ENCODE results near the gene C1QTNF1.
A peak's percentile ranks its signal among the peaks of the same experiment; 100 is the strongest.

Gene C1QTNF1

GRCh38 chr17:79043931-79044320 is 20.0 kb downstream of the C1QTNF1 start:
- H3K9me3 ChIP-seq (ENCODE audit: control insufficient read depth, low read length): no peaks in the 10 kb centered on the region
- H3K4me2 ChIP-seq (ENCODE audit: low read length): no peak overlapping the region
- no peak for TF ChIP-seq CTCF (IDR thresholded peaks at IDR 0.05)
- H3K4me3 ChIP-seq (ENCODE audit: low read depth, low read length): no peak overlapping the region
- H3K9ac ChIP-seq: no peak overlapping the region
- H3K27ac ChIP-seq: no peak overlapping the region
- H3K79me2 ChIP-seq: no peaks in the 10 kb centered on the region
- H3K27me3 ChIP-seq (ENCODE audit: control insufficient read depth, insufficient read depth, low read length): no peaks in the 10 kb centered on the region
- H2AFZ ChIP-seq: no peak overlapping the region
- no peaks in the 10 kb centered on the region for H3K4me1 ChIP-seq
- H3K36me3 ChIP-seq (ENCODE audit: control insufficient read depth, insufficient read depth, low read length): no peaks in the 10 kb centered on the region

- Histone ChIP-seq H3K9ac (no peak overlapping the region), H3K27me3 (ENCODE audit: control insufficient read depth, insufficient read depth, low read length) (no peaks in the 10 kb centered on the region), H3K4me3 (ENCODE audit: low read depth, low read length) (no peak overlapping the region), H3K4me1 (no peaks in the 10 kb centered on the region), H3K79me2 (no peaks in the 10 kb centered on the region), H3K36me3 (ENCODE audit: control insufficient read depth, insufficient read depth, low read length) (no peaks in the 10 kb centered on the region), H3K9me3 (ENCODE audit: control insufficient read depth, low read length) (no peaks in the 10 kb centered on the region), H3K4me2 (ENCODE audit: low read length) (no peak overlapping the region), H2AFZ (no peak overlapping the region), H3K27ac (no peak overlapping the region)
- TF ChIP-seq CTCF (IDR thresholded peaks at IDR 0.05): no peak
Measured at GRCh38 chr17:79044462-79044861, 20.5 kb downstream of the C1QTNF1 start.

- Histone ChIP-seq H3K9me3 (ENCODE audit: control insufficient read depth, low read length) (no peaks in the 10 kb centered on the region), H3K79me2 (no peaks in the 10 kb centered on the region), H3K27me3 (ENCODE audit: control insufficient read depth, insufficient read depth, low read length) (no peaks in the 10 kb centered on the region), H2AFZ (no peak overlapping the region), H3K4me1 (no peaks in the 10 kb centered on the region), H3K4me2 (ENCODE audit: low read length) (no peak overlapping the region), H3K9ac (no peak overlapping the region), H3K4me3 (ENCODE audit: low read depth, low read length) (no peak overlapping the region), H3K36me3 (ENCODE audit: control insufficient read depth, insufficient read depth, low read length) (no peaks in the 10 kb centered on the region), H3K27ac (no peak overlapping the region)
- TF ChIP-seq CTCF (IDR thresholded peaks at IDR 0.05): no peak
Measured at GRCh38 chr17:79045001-79045729, 21.2 kb downstream of the C1QTNF1 start.

GRCh38 chr17:79045842-79046196 is 21.9 kb downstream of the C1QTNF1 start:
- no peak overlapping the region for H3K4me2 ChIP-seq (ENCODE audit: low read length)
- H3K9ac ChIP-seq: no peak overlapping the region
- H3K79me2 ChIP-seq: no peaks in the 10 kb centered on the region
- H2AFZ ChIP-seq: no peak overlapping the region
- H3K27me3 ChIP-seq (ENCODE audit: control insufficient read depth, insufficient read depth, low read length): no peaks in the 10 kb centered on the region
- H3K4me1 ChIP-seq: no peaks in the 10 kb centered on the region
- peak; percentile 98 for TF ChIP-seq CTCF (IDR thresholded peaks at IDR 0.05)
- H3K9me3 ChIP-seq (ENCODE audit: control insufficient read depth, low read length): no peaks in the 10 kb centered on the region
- no peaks in the 10 kb centered on the region for H3K36me3 ChIP-seq (ENCODE audit: control insufficient read depth, insufficient read depth, low read length)
- no peak overlapping the region for H3K4me3 ChIP-seq (ENCODE audit: low read depth, low read length)
- no peak overlapping the region for H3K27ac ChIP-seq

Measured in parathyroid adenoma (tissue), 2 donors.